ENCODE results near the gene UBE2O.

DNA sequence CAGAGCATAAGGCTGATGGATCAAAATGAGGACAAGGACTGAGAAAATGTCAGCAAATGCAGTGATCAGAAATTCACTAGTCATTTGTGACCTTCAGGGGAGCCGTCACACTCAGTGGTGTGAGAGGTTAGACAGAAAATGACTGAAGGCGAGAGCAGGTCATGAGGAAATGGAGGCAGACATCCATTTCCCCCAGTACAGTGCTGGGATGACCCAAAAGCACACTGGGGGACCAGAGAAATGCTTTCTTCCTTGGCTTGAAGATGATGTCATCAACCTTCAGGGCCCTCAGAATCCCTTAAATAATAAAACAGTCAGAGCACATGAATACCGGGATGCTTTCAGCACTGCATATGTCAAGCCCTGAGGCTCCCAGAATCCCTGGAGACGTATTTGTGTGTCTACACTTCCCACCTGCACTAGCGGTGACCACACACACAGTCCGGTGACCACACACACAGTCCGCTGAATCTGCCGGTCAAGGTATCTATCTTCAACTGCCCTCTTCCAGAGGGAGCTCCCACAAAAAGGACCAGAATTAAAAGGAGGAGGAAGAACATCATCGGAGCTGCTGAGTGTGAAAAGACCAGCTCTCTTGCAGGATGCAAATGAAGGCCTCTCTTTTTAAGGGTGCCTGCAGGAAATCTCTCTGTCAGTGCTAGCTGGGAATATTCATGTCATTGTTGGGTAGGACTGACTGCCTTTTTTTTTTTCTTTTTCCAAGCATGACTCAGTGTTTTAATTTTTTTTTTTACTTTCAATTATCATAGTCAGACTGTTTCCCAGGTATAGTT lies 8.2 kb downstream of the UBE2O start:
- TF ChIP-seq, protein P1, sequence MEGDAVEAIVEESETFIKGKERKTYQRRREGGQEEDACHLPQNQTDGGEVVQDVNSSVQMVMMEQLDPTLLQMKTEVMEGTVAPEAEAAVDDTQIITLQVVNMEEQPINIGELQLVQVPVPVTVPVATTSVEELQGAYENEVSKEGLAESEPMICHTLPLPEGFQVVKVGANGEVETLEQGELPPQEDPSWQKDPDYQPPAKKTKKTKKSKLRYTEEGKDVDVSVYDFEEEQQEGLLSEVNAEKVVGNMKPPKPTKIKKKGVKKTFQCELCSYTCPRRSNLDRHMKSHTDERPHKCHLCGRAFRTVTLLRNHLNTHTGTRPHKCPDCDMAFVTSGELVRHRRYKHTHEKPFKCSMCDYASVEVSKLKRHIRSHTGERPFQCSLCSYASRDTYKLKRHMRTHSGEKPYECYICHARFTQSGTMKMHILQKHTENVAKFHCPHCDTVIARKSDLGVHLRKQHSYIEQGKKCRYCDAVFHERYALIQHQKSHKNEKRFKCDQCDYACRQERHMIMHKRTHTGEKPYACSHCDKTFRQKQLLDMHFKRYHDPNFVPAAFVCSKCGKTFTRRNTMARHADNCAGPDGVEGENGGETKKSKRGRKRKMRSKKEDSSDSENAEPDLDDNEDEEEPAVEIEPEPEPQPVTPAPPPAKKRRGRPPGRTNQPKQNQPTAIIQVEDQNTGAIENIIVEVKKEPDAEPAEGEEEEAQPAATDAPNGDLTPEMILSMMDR (IDR thresholded peaks at IDR 0.05; ENCODE audit: borderline replicate concordance, extremely low read depth, low read length, poor library complexity, severe bottlenecking): no peak
- TF ChIP-seq EZH2 (IDR thresholded peaks at IDR 0.05; ENCODE audit: borderline replicate concordance, low read depth, low read length, severe bottlenecking): no peak
